ENCODE results near the gene PYCR2.
"Not testable (repeated sequence)": the region's sequence is repeated elsewhere in the genome, so short reads cannot be mapped to it uniquely, and the experiment has no call there.

Gene PYCR2
- total RNA-seq: 6.5 to 29.2 (median 19.3) reads per million in 18 experiments

- DNase-seq: peak; percentile 97 to 98
These were observed at the start of gene PYCR2 for GRCh38 chr1:225923692-225924555. TSS of gene PYCR2 (minus strand) at chr1:225924250. CDS start at chr1:225924110, 140 bp downstream.

- no peak for DNase-seq
These were observed 49.1 kb upstream of the PYCR2 start for GRCh38 chr1:225973158-225973557.

GRCh38 chr1:225972344-225973152 lies 48.5 kb upstream of the PYCR2 start:
- no peak for DNase-seq

GRCh38 chr1:225970592-225971157 lies 46.6 kb upstream of the PYCR2 start:
- DNase-seq: not testable (repeated sequence)

GRCh38 chr1:225969751-225970150 lies 45.7 kb upstream of the PYCR2 start:
- not testable (repeated sequence) for DNase-seq

GRCh38 chr1:225965231-225965630 lies 41.2 kb upstream of the PYCR2 start:
- no peak for DNase-seq

- no peak for DNase-seq
These were observed 39.9 kb upstream of the PYCR2 start for GRCh38 chr1:225963735-225964530.

GRCh38 chr1:225962440-225962975 lies 38.5 kb upstream of the PYCR2 start:
- peak; percentile 16 to 42 for DNase-seq

GRCh38 chr1:225961659-225962439 lies 37.8 kb upstream of the PYCR2 start:
- DNase-seq: no peak

- DNase-seq: no peak
These were observed 34.0 kb upstream of the PYCR2 start for GRCh38 chr1:225958041-225958440.

GRCh38 chr1:225954753-225955152 lies 30.7 kb upstream of the PYCR2 start:
- no peak for DNase-seq

- DNase-seq: no peak
These were observed 29.3 kb upstream of the PYCR2 start for GRCh38 chr1:225953315-225953714.

- peak; percentile 24 to 28 for DNase-seq
These were observed 27.0 kb upstream of the PYCR2 start for GRCh38 chr1:225950905-225951497.

GRCh38 chr1:225949041-225949440 lies 25.0 kb upstream of the PYCR2 start:
- DNase-seq: no peak

- no peak for DNase-seq
These were observed 22.8 kb upstream of the PYCR2 start for GRCh38 chr1:225946803-225947202.

- DNase-seq: no peak
These were observed 22.1 kb upstream of the PYCR2 start for GRCh38 chr1:225946082-225946620.

- DNase-seq: no peak
These were observed 21.5 kb upstream of the PYCR2 start for GRCh38 chr1:225945564-225945963.

- peak; percentile 49 to 53 for DNase-seq
These were observed 20.9 kb upstream of the PYCR2 start for GRCh38 chr1:225944951-225945350.

GRCh38 chr1:225944387-225944786 lies 20.3 kb upstream of the PYCR2 start:
- no peak for DNase-seq

GRCh38 chr1:225943582-225943981 lies 19.5 kb upstream of the PYCR2 start:
- DNase-seq: no peak
